GM13977 (cell line): ENCODE results near the gene RASA3.

Experiments used
- DNase-seq: peaks from one replicate; pipeline ENCODE4 v3.0.0; 2012; ENCODE audit warnings: low spot score
- in situ Hi-C: fragments of 300-500 bp; cut with MboI; formaldehyde crosslinking; loops from one replicate; pipeline ENCODE4 v1.12.0; 2022; ENCODE audit warnings: low sequenced_read_pairs, low pct_unique_long_range_greater_than_20kb, mixed read lengths, inconsistent platforms; ENCODE audit not compliant: unreplicated experiment
- TF ChIP-seq, protein P1 (sequence below): IDR thresholded peaks from 2 replicates; pipeline ENCODE4 v1.5.1; 2012; ENCODE audit warnings: mild to moderate bottlenecking, control low read depth; ENCODE audit not compliant: insufficient read depth; ENCODE audit errors: extremely low read depth, missing control alignments

The RASA3 gene

DNA sequence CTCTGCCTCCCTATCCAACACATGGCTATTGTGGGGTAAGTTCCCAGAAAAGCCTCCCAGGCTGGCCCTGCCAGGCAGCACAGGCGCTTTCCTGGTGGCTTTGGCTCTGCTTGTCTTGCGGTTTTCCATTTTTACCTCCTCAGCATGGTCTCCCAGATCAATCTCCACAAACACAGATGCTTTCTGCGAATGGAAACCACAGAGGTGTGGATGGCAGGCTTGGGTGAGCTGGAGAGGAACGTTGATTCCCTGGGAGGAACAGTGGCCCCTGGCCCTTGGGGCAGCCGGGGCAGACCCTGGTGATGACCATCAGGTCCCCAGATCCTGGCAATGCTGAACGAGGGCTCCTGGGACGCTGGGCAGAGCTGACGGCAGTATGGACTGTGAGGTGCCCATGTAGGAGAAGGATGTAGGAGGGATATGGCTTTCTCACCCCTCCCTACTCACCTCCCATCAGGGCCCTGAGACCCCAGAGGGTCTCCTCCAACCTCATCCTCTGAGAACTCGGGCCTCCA, 165.2 kb downstream of the RASA3 start:
- no peak for DNase-seq
- TF ChIP-seq, protein P1, sequence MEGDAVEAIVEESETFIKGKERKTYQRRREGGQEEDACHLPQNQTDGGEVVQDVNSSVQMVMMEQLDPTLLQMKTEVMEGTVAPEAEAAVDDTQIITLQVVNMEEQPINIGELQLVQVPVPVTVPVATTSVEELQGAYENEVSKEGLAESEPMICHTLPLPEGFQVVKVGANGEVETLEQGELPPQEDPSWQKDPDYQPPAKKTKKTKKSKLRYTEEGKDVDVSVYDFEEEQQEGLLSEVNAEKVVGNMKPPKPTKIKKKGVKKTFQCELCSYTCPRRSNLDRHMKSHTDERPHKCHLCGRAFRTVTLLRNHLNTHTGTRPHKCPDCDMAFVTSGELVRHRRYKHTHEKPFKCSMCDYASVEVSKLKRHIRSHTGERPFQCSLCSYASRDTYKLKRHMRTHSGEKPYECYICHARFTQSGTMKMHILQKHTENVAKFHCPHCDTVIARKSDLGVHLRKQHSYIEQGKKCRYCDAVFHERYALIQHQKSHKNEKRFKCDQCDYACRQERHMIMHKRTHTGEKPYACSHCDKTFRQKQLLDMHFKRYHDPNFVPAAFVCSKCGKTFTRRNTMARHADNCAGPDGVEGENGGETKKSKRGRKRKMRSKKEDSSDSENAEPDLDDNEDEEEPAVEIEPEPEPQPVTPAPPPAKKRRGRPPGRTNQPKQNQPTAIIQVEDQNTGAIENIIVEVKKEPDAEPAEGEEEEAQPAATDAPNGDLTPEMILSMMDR: no peak
- in situ Hi-C loops: no loop called here

DNA sequence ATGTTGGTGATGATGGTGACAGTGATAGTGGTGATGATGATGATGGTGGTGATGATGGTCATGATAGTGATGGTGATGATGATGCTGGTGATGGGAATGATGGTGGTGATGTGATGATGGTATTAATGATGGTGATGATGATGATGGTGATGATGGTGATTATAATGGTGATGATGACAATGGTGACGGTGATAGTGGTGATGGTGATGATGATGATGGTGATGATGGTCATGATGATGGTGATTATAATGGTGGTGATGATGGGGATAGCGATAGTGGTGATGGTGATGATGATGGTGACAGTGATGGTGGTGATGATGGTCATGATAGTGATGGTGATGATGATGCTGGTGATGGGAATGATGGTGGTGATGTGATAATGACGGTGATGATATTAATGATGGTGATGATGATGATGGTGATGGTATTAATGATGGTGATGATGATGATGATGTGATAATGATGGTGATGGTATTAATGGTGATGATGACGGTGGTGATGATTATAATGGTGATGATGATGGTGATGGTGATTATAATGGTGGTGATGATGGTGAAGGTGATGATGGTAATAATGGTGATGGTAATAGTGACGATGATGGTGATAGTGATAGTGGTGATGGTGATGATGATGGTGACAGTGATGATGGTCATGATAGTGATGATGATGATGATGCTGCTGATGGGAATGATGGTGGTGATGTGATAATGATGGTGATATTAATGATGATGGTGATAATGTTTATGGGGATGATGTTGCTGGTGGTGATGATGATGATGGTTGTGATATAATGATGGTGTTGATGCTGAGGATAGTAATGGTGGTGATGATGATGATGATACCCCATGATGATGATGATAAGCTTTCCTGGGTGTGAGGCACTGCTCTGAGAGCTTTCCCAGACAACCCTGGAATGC, 166.2 kb downstream of the RASA3 start:
- TF ChIP-seq, protein P1: no peak
- in situ Hi-C loops: no loop called here

DNA sequence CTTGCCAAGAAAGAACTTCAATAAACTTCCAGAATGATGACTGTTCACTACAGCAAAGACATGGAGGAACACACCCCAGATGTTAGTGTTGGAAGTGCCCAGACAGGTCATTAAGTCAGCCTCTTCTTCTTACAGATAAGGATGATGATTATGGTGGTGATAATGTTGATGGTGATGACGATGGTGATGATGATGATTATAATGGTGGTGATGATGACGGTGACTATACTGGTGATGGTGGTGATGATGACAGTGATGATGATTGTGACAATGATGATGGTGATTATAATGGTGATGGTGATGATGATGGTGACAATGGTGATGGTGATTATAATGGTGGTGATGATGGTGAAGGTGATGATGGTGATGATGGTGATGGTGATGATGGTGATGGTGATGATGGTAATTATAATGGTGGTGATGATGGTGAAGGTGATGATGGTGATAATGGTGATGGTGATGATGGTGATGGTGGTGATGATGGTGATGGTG, 167.0 kb downstream of the RASA3 start:
- no peak for DNase-seq
- TF ChIP-seq, protein P1: no peak
- in situ Hi-C loops: no loop called here

More for the DNA sequence above, 166.2 kb downstream of the RASA3 start:
- no peak for DNase-seq

DNA sequence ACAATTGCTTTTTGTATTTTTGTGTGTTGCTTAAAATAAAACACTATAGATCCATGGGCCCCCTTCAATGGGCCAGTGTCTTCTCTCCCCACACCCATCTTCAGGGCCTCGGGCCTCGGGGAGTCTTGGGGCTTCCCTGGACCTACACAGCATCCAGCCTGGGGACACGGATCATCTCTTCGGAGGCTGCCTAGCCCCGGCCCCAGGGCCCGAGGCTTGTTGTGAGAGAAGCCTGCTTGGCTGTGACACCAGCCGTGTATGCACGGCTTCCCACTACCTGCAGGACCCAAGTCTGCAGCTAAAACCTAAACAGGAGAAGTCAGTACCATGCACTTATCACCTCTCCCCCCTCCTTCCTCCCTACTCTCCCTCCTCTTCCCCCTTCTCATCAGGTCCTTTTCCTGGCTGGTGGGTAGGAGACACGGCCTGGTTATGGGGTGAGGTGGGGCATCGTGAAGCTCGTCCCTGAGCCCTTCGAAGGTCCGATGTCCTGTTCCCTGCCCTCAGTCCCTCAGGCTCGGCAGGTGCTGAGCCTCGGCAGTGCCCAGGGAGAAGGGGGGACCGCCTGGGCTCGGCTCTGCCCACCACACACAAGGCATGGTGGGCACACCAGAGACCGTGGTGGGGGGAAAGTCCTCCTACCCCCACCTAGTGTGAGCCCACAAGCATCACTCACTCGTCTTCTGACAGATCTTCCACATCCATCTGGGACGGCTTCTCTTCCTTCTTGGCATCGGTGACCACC, 168.0 kb downstream of the RASA3 start:
- TF ChIP-seq, protein P1: no peak
- no peak for DNase-seq
- in situ Hi-C loops: no loop called here

DNA sequence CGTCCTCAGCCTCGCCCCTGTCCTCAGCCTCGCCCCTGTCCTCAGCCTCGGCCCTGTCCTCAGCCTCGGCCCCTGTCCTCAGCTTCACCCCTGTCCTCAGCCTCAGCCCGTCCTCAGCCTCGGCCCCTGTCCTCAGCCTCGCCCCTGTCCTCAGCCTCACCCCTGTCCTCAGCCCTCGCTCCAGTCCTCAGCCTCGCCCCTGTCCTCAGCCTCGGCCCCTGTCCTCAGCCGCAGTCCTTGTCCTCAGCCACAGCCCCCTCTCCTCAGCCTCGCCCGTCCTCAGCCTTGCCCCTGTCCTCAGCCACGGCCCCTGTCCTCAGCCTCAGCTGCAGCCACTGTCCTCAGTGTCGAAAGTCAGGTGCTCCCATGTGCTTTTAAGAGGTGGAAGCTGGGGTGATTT, 169.0 kb downstream of the RASA3 start:
- DNase-seq: no peak
- in situ Hi-C loops: no loop called here
- TF ChIP-seq, protein P1: no peak

DNA sequence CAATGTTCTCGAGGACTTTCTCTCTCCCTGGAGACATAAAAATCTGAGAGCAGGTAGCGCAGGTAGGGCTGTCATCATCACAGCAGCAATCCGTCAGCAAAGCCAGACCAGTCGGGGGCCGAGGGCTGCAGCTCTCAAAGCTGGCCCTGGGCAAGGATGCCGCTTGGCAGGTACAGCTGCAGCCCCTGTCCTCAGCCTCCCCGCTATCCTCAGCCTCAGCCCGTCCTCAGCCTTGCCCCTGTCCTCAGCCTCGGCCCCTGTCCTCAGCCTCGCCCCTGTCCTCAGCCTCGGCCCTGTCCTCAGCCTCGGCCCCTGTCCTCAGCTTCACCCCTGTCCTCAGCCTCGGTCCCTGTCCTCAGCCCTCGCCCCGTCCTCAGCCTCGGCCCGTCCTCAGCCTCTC, 169.4 kb downstream of the RASA3 start:
- no peak for DNase-seq
- TF ChIP-seq, protein P1: no peak
- in situ Hi-C loops: no loop called here
